ENCODE measurements around the gene PYCARD.
"Not testable (repeated sequence)": the region's sequence is repeated elsewhere in the genome, so short reads cannot be mapped to it uniquely, and the experiment has no call there.

PYCARD gene

GRCh38 chr16:31190818-31191444, 11.6 kb downstream of the PYCARD start:
- no peak for DNase-seq (ENCODE audit: low spot score)

- DNase-seq (ENCODE audit: low spot score): no peak
Measured at GRCh38 chr16:31190061-31190460, 12.5 kb downstream of the PYCARD start.

- no peak for DNase-seq (ENCODE audit: low spot score)
Measured at GRCh38 chr16:31189412-31189778, 13.2 kb downstream of the PYCARD start.

- DNase-seq (ENCODE audit: low spot score): no peak
Measured at GRCh38 chr16:31188450-31189411, 13.8 kb downstream of the PYCARD start.

GRCh38 chr16:31187808-31188189, 14.8 kb downstream of the PYCARD start:
- no peak for DNase-seq (ENCODE audit: low spot score)

GRCh38 chr16:31186930-31187807, 15.4 kb downstream of the PYCARD start:
- DNase-seq (ENCODE audit: low spot score): no peak

- DNase-seq (ENCODE audit: low spot score): no peak
Measured at GRCh38 chr16:31186176-31186575, 16.4 kb downstream of the PYCARD start.

- DNase-seq (ENCODE audit: low spot score): no peak
Measured at GRCh38 chr16:31185339-31185738, 17.2 kb downstream of the PYCARD start.

GRCh38 chr16:31184888-31185287, 17.7 kb downstream of the PYCARD start:
- DNase-seq (ENCODE audit: low spot score): no peak

- DNase-seq (ENCODE audit: low spot score): no peak
Measured at GRCh38 chr16:31183432-31184428, 18.8 kb downstream of the PYCARD start.

GRCh38 chr16:31182391-31182790, 20.2 kb downstream of the PYCARD start:
- DNase-seq (ENCODE audit: low spot score): no peak

- no peak for DNase-seq (ENCODE audit: low spot score)
Measured at GRCh38 chr16:31181102-31181830, 21.3 kb downstream of the PYCARD start.

- peak; percentile 96 for DNase-seq (ENCODE audit: low spot score)
Measured at GRCh38 chr16:31179747-31180459, 22.7 kb downstream of the PYCARD start, which contains the start of gene FUS. FUS (plus strand) TSS chr16:31180139; CDS start chr16:31180215, 76 bp downstream.

- DNase-seq (ENCODE audit: low spot score): no peak
Measured at GRCh38 chr16:31179219-31179746, 23.3 kb downstream of the PYCARD start.

- no peak for DNase-seq (ENCODE audit: low spot score)
Measured at GRCh38 chr16:31177136-31177535, 25.4 kb downstream of the PYCARD start.

GRCh38 chr16:31170048-31170447, 32.5 kb downstream of the PYCARD start:
- DNase-seq (ENCODE audit: low spot score): not testable (repeated sequence)

GRCh38 chr16:31168848-31169247, 33.7 kb downstream of the PYCARD start:
- DNase-seq (ENCODE audit: low spot score): no peak

GRCh38 chr16:31167315-31167714, 35.2 kb downstream of the PYCARD start:
- no peak for DNase-seq (ENCODE audit: low spot score)

- no peak for DNase-seq (ENCODE audit: low spot score)
Measured at GRCh38 chr16:31157136-31157535, 45.4 kb downstream of the PYCARD start.
